Muscle layer of duodenum (tissue), 2 donors: ENCODE results near the gene PWP2.

Experiments
- H3K27ac ChIP-seq: one replicate; pipeline ENCODE4 v1.7.0; 2013; ENCODE audit warnings: mild to moderate bottlenecking, low read length
- H3K27me3 ChIP-seq: one replicate; pipeline ENCODE4 v1.7.0; 2013; ENCODE audit warnings: low read depth, mild to moderate bottlenecking, control low read depth, low read length
- H3K36me3 ChIP-seq, 2 donors: one replicate each; pipeline ENCODE4 v1.7.0; 2013; ENCODE audit warnings: low read length in 2 of 2, control low read depth in 1 of 2, mild to moderate bottlenecking in 1 of 2; ENCODE audit not compliant: insufficient read depth in 2 of 2, control insufficient read depth in 1 of 2
- H3K4me1 ChIP-seq, 2 donors: one replicate each; pipeline ENCODE4 v1.7.0; 2013; ENCODE audit warnings: low read length in 2 of 2, mild to moderate bottlenecking in 2 of 2, control low read depth in 1 of 2, moderate library complexity in 1 of 2; ENCODE audit not compliant: insufficient read depth in 2 of 2, control insufficient read depth in 1 of 2
- H3K4me3 ChIP-seq, 2 donors: one replicate each; pipeline ENCODE4 v1.7.0; 2013; ENCODE audit warnings: low read length in 2 of 2, low read depth in 1 of 2, mild to moderate bottlenecking in 1 of 2
- H3K9me3 ChIP-seq, 2 donors: one replicate each; pipeline ENCODE4 v1.7.0; 2013; ENCODE audit warnings: low read length in 2 of 2, control low read depth in 1 of 2, mild to moderate bottlenecking in 1 of 2; ENCODE audit not compliant: control insufficient read depth in 1 of 2
- donor health status: healthy.

The PWP2 gene

DNA sequence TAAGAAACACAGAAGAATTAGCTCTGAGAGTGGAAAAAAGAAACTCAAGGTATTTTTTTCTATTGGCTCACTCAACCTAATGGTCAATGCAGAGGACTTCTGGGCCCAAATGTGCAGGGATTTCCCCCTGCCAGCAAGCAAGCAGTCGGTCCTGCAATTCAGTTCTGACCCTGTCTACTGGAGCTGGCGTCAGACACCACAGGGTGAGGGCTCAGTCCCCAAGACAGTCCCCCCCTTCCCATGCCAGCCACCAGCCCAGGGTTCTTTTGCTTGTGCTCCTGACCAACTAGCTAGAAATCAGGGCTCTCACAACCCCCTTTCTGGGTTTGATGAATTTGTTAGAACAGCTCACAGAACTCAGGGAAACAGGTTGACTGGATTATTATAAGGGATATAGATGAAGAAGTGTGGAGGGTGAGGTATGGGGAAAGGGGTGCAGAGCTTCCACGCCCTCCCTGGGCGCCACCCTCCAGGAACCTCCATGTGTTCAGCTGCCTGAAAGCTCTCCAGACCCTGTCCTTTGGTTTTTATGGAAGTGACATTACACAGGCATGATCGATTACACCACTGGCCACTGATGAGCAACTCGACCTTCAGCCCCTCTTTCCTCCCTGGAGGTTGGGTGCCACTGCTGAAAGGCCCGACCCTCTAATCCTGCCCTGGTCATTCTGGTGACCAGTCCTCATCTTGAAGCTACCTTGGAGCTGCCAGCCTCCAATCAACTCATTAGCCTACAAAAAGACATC is 22.5 kb upstream of the PWP2 start:
- Histone ChIP-seq H3K4me1 (peaks cover 9 to 17% of the 10 kb centered on the region in 2 donors), H3K27ac (peak overlapping the region; percentile 67), H3K36me3 (peaks cover 46 to 81% of the 10 kb centered on the region in 2 donors), H3K27me3 (no peaks in the 10 kb centered on the region), H3K9me3 (no peaks in the 10 kb centered on the region), H3K4me3 (no peak overlapping the region)

DNA sequence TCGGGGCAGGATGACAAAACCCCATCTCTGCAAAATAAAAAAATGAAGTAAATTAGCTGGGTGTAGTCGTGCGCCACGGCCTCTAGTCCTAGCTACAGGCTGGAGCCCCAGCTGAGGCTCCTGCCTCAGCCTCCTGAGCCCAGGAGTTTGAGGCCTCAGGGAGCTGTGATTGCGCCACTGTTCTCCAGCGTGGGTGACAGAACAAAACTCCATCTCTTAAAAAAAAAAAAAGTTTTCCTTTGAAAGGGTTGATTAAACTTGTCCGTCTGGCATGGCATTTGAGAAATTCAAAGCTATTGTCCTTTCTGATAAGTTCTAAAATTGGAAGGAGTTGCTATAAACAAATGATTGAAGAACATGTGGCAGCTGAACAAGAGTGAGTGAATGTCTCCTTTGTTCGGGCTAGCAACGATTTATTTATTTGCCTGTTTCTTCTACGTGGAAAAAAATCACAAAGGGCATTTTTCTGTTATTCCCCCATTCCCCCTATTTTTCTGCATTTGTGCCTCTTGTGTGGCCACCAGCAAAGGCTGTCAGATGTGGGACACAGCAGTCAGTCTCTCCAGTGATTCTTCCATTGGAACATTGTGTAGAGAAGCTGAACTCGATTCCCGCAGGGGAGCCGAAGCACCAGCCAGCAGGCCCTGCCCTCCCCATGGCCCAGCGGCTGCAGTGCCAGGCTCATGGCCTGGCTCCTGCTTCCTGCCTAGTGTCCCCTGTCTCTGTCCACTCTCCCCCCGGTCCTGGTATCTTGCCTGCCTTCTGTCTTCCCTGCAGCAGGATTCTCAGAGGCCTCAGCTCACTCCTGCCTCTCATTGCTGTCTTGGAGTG is 21.5 kb upstream of the PWP2 start:
- Histone ChIP-seq H3K4me1 (peaks cover 9 to 20% of the 10 kb centered on the region in 2 donors), H3K9me3 (no peaks in the 10 kb centered on the region), H3K36me3 (peaks cover 54 to 87% of the 10 kb centered on the region in 2 donors), H3K27me3 (no peaks in the 10 kb centered on the region), H3K27ac (peak overlapping the region; percentile 10), H3K4me3 (no peak overlapping the region)

GRCh38 chr21:44086636-44087425 is 20.4 kb upstream of the PWP2 start:
- H3K27ac ChIP-seq: peak overlapping the region; percentile 10
- H3K4me1 ChIP-seq: peaks cover 9 to 20% of the 10 kb centered on the region in 2 donors
- no peaks in the 10 kb centered on the region for H3K9me3 ChIP-seq
- peaks cover 56 to 78% of the 10 kb centered on the region in 2 donors for H3K36me3 ChIP-seq
- no peak overlapping the region for H3K4me3 ChIP-seq
- no peaks in the 10 kb centered on the region for H3K27me3 ChIP-seq

- H3K9me3 ChIP-seq: no peaks in the 10 kb centered on the region
- H3K4me1 ChIP-seq: peaks cover 9 to 19% of the 10 kb centered on the region in 2 donors
- H3K36me3 ChIP-seq: peaks cover 56 to 76% of the 10 kb centered on the region in 2 donors
- no peak overlapping the region for H3K4me3 ChIP-seq
- H3K27ac ChIP-seq: peak overlapping the region; percentile 16
- H3K27me3 ChIP-seq: no peaks in the 10 kb centered on the region
Measured at GRCh38 chr21:44087426-44088400, 19.5 kb upstream of the PWP2 start.

GRCh38 chr21:44088401-44088780 is 18.8 kb upstream of the PWP2 start:
- Histone ChIP-seq H3K4me3 (no peak overlapping the region), H3K9me3 (no peaks in the 10 kb centered on the region), H3K27me3 (no peaks in the 10 kb centered on the region), H3K27ac (peak overlapping the region; percentile 16), H3K4me1 (peaks cover 9 to 13% of the 10 kb centered on the region in 2 donors), H3K36me3 (peaks cover 52 to 76% of the 10 kb centered on the region in 2 donors)

- Histone ChIP-seq H3K27me3 (no peaks in the 10 kb centered on the region), H3K4me1 (peaks cover 5 to 13% of the 10 kb centered on the region in 2 donors), H3K9me3 (no peaks in the 10 kb centered on the region), H3K36me3 (peaks cover 49 to 77% of the 10 kb centered on the region in 2 donors), H3K27ac (peak overlapping the region; percentile 67), H3K4me3 (peak overlapping the region in 1 of 2 donors; percentile 2)
Measured at GRCh38 chr21:44089001-44089911, 17.9 kb upstream of the PWP2 start.

DNA sequence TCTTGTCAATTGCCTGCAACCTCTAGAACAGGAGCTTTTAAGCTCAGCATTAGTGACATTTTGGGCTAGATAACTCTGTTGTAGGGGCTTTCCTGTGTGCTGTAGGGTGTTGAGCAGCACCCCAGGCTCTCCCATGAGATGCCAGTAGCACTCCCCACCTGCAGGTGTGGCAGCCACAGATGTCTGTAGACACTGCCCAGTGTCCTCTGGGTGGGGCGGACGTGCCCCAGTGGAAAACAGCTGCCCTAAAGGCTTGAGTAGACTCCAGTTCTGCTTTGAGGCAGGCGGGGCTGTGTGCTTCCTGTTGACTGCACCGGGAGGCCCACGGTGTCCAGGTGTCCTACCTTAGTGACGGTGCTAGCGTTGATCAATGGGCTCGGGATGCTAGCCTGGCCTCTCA is 16.9 kb upstream of the PWP2 start:
- peak overlapping the region; percentile 67 for H3K27ac ChIP-seq

GRCh38 chr21:44092211-44092610 is 15.0 kb upstream of the PWP2 start:
- Histone ChIP-seq H3K4me3 (no peak overlapping the region), H3K27me3 (no peaks in the 10 kb centered on the region), H3K9me3 (no peaks in the 10 kb centered on the region), H3K36me3 (peaks cover 38 to 60% of the 10 kb centered on the region in 2 donors), H3K27ac (no peak overlapping the region), H3K4me1 (peaks cover 2 to 13% of the 10 kb centered on the region in 2 donors)

More for the DNA sequence above, 16.9 kb upstream of the PWP2 start:
- Histone ChIP-seq H3K4me3 (no peak overlapping the region), H3K36me3 (peaks cover 43 to 72% of the 10 kb centered on the region in 2 donors), H3K27me3 (no peaks in the 10 kb centered on the region), H3K9me3 (no peaks in the 10 kb centered on the region), H3K4me1 (peaks cover 5 to 13% of the 10 kb centered on the region in 2 donors)

DNA sequence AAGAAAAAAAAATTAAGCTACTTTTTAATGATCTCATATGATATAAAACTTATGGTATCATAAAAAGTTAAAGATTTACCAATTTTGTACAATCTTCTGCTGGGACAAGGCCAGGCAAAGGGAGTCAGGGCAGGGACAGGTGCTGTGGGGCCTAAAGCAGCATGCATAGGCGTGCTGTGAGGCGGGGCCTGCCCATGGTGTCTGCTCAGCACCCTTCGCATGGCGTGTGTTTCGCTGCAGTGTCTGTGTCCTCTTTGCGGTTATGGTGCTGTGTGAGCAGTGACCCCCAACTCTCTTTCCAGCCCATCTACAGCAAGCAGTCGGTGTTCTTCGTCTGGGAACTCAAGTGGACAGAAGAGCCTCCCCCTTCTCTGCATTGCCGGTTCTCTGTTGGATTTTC is 13.4 kb upstream of the PWP2 start:
- no peaks in the 10 kb centered on the region for H3K9me3 ChIP-seq
- no peaks in the 10 kb centered on the region for H3K27me3 ChIP-seq
- H3K36me3 ChIP-seq: peaks cover 32 to 44% of the 10 kb centered on the region in 2 donors
- no peak overlapping the region for H3K4me3 ChIP-seq
- peaks cover 0 to 4% of the 10 kb centered on the region in 2 donors for H3K4me1 ChIP-seq
- H3K27ac ChIP-seq: no peak overlapping the region
